Right lobe of liver (tissue), 4 donors: ENCODE data around the gene FANCE.

Experiments
- POLR2A ChIP-seq: fragments of 450-650 bp; IDR thresholded peaks from one replicate; pipeline ENCODE4 v1.6.1; 2017; ENCODE audit warnings: antibody characterized with exemption, mild to moderate bottlenecking
- TF ChIP-seq, protein P1 (sequence below), 4 donors: fragments of 200-600 bp in 3 of 4; fragments of 450-650 bp in 1 of 4; IDR thresholded peaks; one replicate each; pipeline versions ENCODE4 v1.5.1 to v1.8.0; 2016 to 2022; ENCODE audit warnings: antibody characterized with exemption in 4 of 4, mild to moderate bottlenecking in 2 of 4
- donor health status: DM: no; HTN: no; CAD: no.
- donor health status: DM: no; HTN: no; CAD: no.
- donor health status: DM: no; HTN: yes; CAD: no.

DNA sequence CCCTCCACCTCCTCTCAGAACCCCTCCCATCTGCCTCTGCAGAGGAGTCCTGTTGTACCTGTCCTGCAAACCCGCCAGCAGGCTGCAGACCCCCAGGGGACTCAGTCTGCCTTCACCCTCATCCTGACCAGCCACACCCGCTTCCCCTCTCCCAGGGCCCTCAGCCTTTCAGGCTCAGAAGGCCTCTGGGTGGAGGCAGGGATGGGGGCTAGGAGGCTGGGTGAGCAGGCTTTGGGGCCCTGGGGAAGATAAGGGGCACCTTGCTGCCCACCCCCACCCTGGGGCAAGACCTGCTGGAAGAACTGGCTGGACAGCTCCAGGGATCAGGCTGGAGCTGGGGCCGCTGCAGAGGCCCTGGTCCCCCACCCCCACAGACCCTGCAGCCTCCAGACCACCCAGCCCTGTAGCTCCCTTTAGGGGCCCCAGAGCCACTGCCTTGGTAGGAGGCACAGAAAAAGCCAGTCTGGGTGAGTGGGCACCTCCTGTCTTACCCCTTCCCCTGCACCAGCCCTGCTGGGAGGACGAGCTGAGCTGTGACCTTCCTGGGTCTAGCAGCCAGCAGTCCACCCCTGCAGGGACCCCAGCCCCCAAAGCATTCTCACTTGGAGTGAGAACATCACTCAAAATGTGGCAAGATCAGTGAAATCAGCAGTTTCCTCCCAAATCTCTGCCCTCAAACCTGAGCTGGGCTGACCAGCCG, 39.6 kb downstream of the FANCE start:
- TF ChIP-seq, protein P1, sequence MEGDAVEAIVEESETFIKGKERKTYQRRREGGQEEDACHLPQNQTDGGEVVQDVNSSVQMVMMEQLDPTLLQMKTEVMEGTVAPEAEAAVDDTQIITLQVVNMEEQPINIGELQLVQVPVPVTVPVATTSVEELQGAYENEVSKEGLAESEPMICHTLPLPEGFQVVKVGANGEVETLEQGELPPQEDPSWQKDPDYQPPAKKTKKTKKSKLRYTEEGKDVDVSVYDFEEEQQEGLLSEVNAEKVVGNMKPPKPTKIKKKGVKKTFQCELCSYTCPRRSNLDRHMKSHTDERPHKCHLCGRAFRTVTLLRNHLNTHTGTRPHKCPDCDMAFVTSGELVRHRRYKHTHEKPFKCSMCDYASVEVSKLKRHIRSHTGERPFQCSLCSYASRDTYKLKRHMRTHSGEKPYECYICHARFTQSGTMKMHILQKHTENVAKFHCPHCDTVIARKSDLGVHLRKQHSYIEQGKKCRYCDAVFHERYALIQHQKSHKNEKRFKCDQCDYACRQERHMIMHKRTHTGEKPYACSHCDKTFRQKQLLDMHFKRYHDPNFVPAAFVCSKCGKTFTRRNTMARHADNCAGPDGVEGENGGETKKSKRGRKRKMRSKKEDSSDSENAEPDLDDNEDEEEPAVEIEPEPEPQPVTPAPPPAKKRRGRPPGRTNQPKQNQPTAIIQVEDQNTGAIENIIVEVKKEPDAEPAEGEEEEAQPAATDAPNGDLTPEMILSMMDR (IDR thresholded peaks at IDR 0.05), result no peak
- TF ChIP-seq POLR2A, result no peak
